ENCODE results near the gene GALNTL6. TPM values are rescaled to one million over a fixed set of nuclear protein-coding genes. Genes with fewer than 3 reads are reported as not detected.

Gene GALNTL6
- total RNA-seq, 1 donor from 2014 or later = 0.34 TPM

GRCh38 chr4:172706000-172706399 lies 892.8 kb downstream of the GALNTL6 start:
- H3K36me3 Mint-ChIP-seq (ENCODE audit: unreplicated experiment) = peaks cover 40% of the 10 kb centered on the region
- no peak overlapping the region for H3K4me3 Mint-ChIP-seq (ENCODE audit: unreplicated experiment)
- no peak for DNase-seq
- H3K4me1 Mint-ChIP-seq (ENCODE audit: low read depth, unreplicated experiment) = no peaks in the 10 kb centered on the region
- TF ChIP-seq CTCF (IDR thresholded peaks at IDR 0.05; ENCODE audit: partially characterized antibody, unreplicated experiment) = no peak
- H3K27ac Mint-ChIP-seq (ENCODE audit: unreplicated experiment) = no peak overlapping the region
- H3K27me3 Mint-ChIP-seq (ENCODE audit: unreplicated experiment) = no peaks in the 10 kb centered on the region
- H3K9me3 Mint-ChIP-seq (ENCODE audit: unreplicated experiment) = peaks cover 8% of the 10 kb centered on the region

GRCh38 chr4:172707622-172708021 lies 894.4 kb downstream of the GALNTL6 start:
- H3K9me3 Mint-ChIP-seq (ENCODE audit: unreplicated experiment) = peaks cover 8% of the 10 kb centered on the region
- TF ChIP-seq CTCF (IDR thresholded peaks at IDR 0.05; ENCODE audit: partially characterized antibody, unreplicated experiment) = no peak
- peaks cover 44% of the 10 kb centered on the region for H3K36me3 Mint-ChIP-seq (ENCODE audit: unreplicated experiment)
- H3K4me3 Mint-ChIP-seq (ENCODE audit: unreplicated experiment) = no peak overlapping the region
- H3K27ac Mint-ChIP-seq (ENCODE audit: unreplicated experiment) = no peak overlapping the region
- no peaks in the 10 kb centered on the region for H3K27me3 Mint-ChIP-seq (ENCODE audit: unreplicated experiment)
- H3K4me1 Mint-ChIP-seq (ENCODE audit: low read depth, unreplicated experiment) = no peaks in the 10 kb centered on the region
- no peak for DNase-seq

GRCh38 chr4:172708184-172708583 lies 895.0 kb downstream of the GALNTL6 start:
- Mint-ChIP-seq H3K27me3 (ENCODE audit: unreplicated experiment) (no peaks in the 10 kb centered on the region), H3K36me3 (ENCODE audit: unreplicated experiment) (peaks cover 42% of the 10 kb centered on the region), H3K4me1 (ENCODE audit: low read depth, unreplicated experiment) (no peaks in the 10 kb centered on the region), H3K9me3 (ENCODE audit: unreplicated experiment) (peaks cover 8% of the 10 kb centered on the region), H3K27ac (ENCODE audit: unreplicated experiment) (no peak overlapping the region), H3K4me3 (ENCODE audit: unreplicated experiment) (no peak overlapping the region)
- TF ChIP-seq CTCF (IDR thresholded peaks at IDR 0.05; ENCODE audit: partially characterized antibody, unreplicated experiment) = no peak
- DNase-seq = no peak

GRCh38 chr4:172709376-172709775 lies 896.2 kb downstream of the GALNTL6 start:
- H3K4me3 Mint-ChIP-seq (ENCODE audit: unreplicated experiment) = no peak overlapping the region
- no peak for TF ChIP-seq CTCF (IDR thresholded peaks at IDR 0.05; ENCODE audit: partially characterized antibody, unreplicated experiment)
- peaks cover 30% of the 10 kb centered on the region for H3K36me3 Mint-ChIP-seq (ENCODE audit: unreplicated experiment)
- no peak overlapping the region for H3K27ac Mint-ChIP-seq (ENCODE audit: unreplicated experiment)
- H3K27me3 Mint-ChIP-seq (ENCODE audit: unreplicated experiment) = no peaks in the 10 kb centered on the region
- no peak for DNase-seq
- H3K9me3 Mint-ChIP-seq (ENCODE audit: unreplicated experiment) = peaks cover 8% of the 10 kb centered on the region
- no peaks in the 10 kb centered on the region for H3K4me1 Mint-ChIP-seq (ENCODE audit: low read depth, unreplicated experiment)

- no peak for TF ChIP-seq CTCF (IDR thresholded peaks at IDR 0.05; ENCODE audit: partially characterized antibody, unreplicated experiment)
- no peak for DNase-seq
- H3K4me1 Mint-ChIP-seq (ENCODE audit: low read depth, unreplicated experiment) = peaks cover 10% of the 10 kb centered on the region
- peaks cover 4% of the 10 kb centered on the region for H3K36me3 Mint-ChIP-seq (ENCODE audit: unreplicated experiment)
- no peaks in the 10 kb centered on the region for H3K9me3 Mint-ChIP-seq (ENCODE audit: unreplicated experiment)
- no peaks in the 10 kb centered on the region for H3K27me3 Mint-ChIP-seq (ENCODE audit: unreplicated experiment)
- no peak overlapping the region for H3K27ac Mint-ChIP-seq (ENCODE audit: unreplicated experiment)
- H3K4me3 Mint-ChIP-seq (ENCODE audit: unreplicated experiment) = no peak overlapping the region
Observed at GRCh38 chr4:172716291-172716690, 903.1 kb downstream of the GALNTL6 start.

All from glutamatergic neuron (in vitro differentiated cells).